HG02588 (cell line): Measurements from ENCODE around the gene AP2A1.
"Not testable (repeated sequence)": the region's sequence is repeated elsewhere in the genome, so short reads cannot be mapped to it uniquely, and the experiment has no call there.

Experiments
- ATAC-seq: cut with Tn5 transposase; IDR thresholded peaks from one replicate; pipeline ENCODE4 v1.9.1; 2021; ENCODE audit warnings: mild to moderate bottlenecking, moderate library complexity; ENCODE audit not compliant: unreplicated experiment

Gene AP2A1

DNA sequence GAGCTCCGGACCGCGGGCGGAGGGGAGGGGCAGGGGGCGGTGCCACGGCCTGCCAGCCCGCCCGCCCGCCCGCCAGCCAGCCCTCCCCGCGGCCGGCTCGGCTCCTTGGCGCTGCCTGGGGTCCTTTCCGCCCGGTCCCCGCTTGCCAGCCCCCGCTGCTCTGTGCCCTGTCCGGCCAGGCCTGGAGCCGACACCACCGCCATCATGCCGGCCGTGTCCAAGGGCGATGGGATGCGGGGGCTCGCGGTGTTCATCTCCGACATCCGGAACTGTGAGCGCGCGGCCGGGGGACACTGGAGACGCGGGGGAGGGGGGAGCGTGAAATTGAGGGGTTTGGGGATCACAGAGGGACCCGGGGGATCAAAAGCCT lies at the start of gene AP2A1:
Gene AP2A1 (plus strand): TSS at position 72 of the 370 bp plus-strand sequence. CDS start 133 bp downstream, at position 205.
- no peak for ATAC-seq

DNA sequence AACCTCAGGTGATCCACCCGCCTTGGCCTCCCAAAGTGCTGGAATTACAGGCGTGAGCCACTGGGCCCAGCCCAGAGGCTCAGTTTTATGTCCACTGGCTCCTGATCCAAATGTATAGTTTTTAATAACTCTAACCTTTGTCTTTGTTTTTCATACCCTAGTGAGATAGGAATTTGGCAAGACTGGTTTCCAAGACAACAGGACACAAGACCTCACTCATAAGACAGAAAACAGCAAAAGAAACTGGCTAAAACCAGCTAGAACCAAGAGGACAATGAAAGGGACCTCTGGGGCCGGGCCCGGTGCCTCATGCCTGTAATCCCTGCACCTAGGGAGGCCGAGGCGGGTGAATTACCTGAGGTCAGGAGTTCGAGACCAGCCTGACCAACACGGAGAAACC lies 48.3 kb upstream of the AP2A1 start:
- no peak for ATAC-seq

DNA sequence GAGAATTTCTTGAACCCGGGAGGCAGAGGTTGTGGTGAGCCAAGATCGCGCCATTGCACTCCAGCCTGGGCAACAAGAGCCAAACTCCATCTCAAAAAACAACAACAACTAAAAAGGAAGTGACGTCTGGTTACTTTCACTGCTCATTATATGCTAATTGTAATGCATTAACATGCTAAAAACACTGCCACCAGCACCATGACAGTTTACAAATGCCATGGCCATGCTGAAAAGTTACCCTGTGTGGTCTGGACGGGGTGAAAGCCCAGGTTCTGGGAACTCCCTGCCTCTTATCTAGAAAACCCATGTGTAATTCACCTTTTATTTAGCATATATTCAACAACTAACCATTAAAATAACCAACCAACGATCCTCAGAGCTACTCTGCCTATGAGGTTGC lies 47.8 kb upstream of the AP2A1 start:
- ATAC-seq, result no peak

DNA sequence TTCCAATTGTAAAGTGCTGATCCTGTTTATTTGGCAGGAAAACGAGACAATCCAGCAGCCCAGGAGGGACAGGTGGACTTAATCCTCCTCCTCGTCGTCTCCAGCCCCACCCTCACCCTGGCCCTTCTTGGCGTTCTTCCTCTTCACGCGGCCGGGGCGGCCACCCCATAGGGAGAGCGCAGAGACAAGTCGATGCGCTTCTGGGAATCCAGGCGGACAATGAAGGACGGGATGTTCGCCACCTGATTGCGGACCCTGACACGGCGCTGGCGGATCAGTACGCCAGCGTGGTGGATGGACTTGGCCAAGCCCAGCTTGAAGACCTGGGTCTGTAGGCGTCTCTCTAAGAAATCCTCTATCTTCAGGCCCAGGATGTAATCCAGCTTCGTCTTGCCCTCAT lies 47.4 kb upstream of the AP2A1 start:
- ATAC-seq, result not testable (repeated sequence)

DNA sequence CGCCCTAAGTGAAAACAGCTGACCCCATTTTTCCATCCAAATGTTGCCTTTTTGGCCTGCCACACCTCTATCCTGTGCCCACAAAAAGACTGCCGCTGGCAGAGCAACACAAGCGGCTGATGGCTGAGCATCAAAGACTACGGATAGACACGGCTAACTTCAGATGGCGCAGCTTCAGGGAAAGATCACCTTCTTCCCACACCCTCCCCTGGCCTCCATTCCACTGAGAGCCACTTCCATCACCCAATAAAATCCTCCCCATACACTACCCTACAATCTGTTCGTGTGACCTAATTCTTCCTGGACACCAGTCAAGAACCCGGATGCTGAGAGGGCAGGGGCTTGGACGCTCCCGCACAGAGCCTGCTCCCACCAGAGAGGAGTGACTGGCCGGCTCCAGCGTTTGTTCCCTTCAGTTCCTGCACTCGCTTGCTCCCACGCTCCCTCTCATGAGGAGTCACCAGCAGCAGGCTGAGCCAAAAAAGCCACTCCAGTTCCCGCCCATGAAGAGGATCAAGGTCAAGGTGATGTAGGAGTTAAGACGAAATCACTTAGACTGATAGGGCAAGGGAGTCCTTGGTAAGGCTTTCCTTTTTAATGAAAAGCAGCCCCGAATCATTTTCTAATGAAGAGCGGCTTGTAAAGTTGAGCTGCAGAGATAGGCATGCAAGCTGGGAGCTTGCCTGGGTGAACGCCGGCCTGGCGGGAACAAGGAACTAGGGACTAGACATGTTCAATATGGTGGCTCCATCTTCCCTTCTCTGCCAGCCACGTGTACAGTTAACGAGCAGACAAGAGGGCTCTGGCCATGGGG lies 39.4 kb upstream of the AP2A1 start:
- no peak for ATAC-seq

DNA sequence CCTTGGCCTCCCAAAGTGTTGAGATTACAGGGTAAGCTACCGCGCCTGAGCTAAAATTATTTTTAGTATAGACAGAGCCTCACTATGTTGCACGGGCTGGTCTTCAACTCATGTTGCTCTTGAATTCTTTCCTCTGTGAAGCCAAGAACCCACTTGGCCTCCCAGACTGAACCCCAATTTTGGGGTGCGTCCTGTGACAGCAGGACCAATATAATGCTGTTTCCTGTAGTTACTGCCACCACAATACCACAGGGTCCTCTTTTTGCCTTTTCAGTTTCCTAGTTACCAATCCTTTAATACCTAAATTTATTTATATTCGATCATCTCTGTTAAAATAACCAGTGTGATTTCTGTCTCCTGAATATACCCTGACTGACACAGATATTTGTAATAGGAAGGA lies 36.6 kb upstream of the AP2A1 start:
- ATAC-seq, result no peak

DNA sequence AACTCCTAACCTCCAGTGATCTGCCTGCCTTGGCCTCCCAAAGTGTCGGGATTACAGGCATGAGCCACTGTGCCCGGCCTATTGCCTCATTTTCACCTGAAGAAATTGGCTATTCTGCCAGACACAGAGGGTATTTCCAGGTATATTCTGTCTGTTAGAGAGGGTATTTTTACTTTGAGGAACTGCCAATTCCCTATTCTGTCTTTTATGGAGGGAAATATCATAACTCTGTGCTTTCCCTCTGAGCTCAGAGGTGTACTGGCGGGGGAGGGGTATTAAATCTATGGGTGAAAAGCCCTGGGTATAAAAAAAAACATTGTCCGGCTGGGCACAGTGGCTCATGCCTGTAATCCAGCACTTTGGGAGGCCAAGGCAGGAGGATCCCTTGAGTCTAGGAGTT lies 28.5 kb upstream of the AP2A1 start:
- ATAC-seq, result no peak

DNA sequence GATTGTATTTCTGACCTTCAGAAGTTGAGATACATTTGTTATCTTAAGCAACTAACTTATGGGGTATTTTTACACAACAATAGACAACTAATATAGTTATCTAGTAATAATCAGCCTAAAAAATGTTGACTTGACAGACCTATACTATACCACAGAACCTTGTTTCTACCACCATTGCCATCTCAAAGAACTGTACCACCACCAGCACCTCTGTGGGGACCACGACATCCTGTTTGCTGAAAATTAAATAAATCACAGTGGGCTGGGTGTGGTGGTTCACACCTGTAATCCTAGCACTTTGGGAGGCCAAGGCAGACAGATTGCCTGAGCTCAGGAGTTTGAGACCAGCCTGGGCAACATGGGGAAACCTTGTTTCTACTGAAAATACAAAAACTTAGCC lies 27.7 kb upstream of the AP2A1 start:
- no peak for ATAC-seq

DNA sequence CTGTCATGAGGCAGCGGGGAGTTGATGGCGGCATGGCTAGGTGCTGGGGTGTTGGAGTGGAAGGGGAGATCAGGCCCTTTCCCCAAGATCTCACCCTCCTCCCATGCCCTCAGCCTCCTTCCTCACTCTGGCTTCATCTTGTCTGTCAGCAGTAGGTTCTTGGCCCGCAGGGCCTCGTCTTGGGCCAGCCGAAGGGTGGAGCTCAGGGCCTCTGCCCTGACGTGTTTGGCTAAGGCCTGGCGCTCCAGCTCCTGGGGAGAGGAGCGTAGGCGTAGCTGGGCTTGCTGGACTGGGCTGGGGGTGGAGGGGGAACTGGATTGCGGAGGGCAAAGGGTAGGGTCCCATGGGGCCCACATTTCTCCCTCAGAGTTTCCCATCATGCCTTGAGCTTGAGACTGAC lies 26.9 kb upstream of the AP2A1 start:
- ATAC-seq, result no peak

DNA sequence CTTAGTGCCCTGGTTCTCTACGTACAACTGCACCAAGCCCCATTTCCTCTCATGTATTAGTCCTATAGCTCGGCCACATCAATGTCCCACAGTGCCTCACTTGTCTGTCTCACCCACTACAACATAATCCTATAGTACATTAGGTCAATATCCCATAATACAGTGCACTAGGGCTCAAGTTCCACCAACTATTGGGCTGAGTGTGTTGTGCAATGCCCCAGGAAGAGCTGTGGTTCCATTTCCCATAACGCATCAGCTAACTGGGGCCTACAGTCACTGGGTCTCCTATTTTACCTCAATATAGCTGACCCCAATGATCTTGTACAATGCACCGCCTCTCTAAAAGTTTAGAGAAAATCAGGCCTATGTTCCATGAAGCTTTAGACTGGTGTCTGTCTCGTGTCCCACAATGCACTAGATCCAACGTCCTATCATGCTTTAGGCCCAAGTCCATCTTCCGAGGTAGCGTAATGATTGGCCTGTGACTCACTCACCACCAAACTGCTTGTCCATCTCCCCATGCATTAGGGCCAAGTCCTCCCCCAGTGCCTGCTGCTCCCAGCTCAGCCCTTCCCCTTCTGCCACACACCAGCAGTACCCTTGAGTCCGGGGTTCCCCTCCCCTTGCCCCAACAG lies 25.5 kb upstream of the AP2A1 start:
- no peak for ATAC-seq

DNA sequence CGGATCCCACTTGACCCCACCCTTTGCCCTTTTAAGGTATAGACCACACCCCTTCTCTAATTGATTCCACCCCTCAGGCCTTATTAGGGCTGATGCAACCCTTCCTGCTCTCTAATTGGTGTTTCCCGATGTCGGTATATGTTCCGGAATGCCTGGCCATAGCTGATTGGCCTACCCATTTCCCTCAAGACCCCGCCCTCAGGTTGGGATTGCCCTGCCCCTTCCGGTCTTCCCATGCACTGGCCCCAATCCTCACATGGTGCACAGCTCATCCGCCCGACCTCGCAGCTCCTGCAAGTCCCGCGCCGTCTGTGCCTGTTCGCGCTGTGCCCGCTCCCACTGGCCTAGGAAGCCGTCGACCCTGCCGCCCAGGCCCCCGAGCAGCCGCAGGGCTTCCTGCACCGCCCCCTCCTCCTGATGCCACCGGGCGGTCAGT lies 21.8 kb upstream of the AP2A1 start:
- no peak for ATAC-seq

DNA sequence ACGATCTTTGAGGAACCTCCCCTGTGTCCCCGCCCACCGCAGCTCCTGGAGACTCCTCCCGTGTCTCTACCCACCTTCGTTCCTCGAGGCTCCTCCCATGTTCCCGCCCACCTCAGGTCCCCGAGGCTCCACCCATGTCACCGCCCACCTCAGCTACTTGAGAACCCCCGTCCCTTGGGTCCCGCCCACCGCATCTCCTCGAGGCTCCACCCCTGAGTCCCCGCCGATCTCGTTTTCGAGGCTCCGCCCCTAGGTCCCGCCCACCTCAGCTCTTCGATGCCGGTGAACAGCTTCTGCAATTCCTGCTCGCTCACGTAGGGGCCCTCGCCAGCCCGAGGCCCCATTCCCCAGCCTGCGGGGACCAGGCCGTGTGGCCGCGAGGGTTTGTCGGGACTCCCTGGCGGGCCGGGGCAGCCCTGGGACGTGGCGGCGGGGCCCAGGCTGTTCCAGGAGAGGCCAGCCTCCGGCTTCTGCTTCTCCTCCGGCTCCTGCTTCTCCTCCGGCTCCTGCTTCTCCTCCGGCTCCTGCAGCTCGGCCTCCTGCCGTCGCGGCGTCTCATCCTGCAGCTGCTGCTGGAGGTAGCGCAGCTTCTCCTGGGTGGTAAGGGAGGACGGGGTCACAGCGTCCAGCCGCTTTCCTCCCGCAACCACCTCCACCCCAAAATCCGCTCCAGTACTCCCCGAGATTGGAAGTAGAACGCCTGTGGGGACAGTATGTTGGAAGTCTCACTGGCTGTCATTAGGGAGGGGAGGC lies 20.4 kb upstream of the AP2A1 start:
- ATAC-seq, result no peak

DNA sequence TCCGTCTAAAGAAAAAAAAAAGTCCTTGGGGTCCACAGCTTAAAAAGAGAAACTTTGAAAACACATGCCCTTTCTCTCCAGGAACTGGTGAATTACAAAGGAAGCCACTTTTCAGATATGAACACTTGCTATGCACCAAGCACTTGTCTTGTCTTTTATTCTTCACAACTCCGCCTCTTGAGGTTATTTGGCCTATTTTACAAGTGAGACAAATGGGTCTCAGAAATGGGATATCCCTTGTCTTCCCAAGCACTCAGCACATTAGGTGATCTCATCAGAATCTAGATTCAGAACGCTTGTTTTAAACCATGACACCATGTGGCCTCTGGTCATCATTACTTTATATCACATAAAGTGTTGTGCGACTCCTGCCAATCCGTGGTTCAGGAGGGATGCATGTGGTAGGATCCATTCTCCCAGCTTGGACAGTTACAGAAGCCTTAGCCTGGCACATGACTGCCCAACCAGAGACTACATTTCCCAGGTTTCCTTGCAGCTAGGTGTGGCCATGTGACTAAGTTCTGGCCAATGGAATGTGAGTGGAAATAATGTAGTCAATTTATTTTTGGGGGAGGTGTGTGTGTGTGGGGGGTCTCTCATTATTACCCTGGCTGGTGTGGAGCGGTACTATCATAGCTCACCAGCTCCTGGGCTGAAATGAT lies 17.6 kb upstream of the AP2A1 start:
- ATAC-seq, result no peak

DNA sequence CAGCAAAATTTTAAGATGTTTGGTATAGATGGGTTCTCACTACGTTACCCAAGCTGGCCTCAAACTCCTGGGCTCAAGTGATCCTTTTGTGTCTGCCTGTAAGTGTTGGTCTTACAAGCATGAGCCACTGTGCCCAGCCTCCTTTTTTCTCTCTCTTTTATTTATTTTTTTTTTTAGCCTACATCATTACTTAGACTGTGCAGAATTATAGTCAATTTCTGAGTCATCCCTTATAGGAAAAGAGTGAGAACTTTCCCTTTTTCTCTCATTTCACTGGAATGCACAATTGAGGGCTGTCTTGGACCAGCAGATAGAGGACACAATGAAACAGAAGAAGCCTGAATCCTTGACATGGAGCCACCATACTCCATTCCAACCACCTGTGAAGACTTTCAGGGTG lies 17.0 kb upstream of the AP2A1 start:
- ATAC-seq, result no peak

DNA sequence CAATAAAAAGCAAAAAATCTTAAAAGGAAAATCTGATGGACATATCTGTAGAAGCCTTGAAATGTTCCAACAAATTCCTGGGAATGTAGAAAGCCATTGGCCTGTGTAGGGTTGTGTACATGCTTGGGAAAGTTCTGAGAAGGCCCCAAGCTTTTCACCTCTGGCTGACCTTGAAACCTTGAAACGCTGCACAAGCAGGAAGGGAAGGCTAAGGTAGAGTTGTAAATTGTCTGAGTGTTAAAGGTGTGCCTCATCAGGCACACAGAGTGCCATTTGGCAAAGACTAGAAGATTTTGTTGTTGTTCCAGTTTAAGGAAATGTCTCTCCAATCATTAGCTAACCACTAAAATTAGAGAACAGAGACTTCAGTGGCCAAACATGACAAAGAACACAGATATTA lies 14.1 kb upstream of the AP2A1 start:
- no peak for ATAC-seq

DNA sequence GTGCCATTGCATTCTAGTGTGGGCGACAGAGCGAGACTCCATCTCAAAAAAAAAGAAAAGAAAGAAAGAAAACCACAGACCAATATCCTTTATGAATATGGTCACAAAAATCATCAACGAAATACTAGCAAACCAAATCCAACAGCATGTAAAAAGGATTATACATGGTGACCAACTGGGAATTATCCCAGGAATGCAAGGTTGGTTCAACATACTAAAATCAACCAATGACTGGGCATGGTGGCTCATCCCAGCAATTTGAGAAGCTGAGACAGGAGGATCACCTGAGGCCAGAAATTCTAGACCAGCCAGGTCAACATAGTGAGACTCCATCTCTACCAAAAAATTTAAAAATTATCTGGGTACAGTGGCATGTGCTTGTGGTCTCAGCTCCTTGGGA lies 10.8 kb upstream of the AP2A1 start:
- ATAC-seq, result no peak

DNA sequence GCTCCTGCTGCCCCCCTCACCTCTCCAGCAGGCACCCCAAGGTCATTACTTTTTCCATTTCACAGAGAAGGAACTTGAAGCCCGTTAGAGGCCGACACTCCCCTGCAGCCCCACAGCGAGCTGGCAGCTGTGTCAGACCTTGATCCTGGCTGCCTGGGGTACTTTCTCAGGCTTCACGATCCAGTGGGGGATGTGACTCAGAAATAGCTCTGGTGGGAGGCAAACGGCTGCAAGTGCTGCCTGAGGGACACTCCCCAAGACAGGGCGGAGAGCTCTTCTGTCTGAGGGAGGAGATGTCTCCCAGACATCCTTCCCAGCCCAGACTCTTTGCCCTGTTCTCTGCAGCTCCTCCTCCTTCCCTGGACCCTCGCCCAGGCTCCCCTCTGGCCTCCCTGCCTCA lies 8.5 kb upstream of the AP2A1 start:
- ATAC-seq, result no peak

DNA sequence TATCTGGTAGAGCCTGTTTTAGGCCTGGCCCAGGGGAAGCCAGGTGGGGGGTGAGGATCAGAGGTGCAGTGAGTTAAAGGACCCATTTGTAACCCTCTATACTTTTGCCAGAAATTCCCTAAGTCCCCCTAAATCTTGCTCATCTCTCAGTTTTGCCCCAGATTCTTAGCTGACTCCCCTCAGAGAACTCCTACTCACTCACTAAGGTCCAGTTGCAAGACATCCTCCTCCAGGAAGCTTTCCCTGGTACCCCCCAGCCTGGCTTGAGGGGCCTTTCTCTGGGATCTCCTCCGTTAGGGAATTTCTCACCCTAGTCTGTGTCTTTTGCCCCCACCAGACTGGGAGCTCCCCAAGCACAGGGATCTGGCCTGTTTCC lies 5.6 kb upstream of the AP2A1 start:
- ATAC-seq, result no peak

DNA sequence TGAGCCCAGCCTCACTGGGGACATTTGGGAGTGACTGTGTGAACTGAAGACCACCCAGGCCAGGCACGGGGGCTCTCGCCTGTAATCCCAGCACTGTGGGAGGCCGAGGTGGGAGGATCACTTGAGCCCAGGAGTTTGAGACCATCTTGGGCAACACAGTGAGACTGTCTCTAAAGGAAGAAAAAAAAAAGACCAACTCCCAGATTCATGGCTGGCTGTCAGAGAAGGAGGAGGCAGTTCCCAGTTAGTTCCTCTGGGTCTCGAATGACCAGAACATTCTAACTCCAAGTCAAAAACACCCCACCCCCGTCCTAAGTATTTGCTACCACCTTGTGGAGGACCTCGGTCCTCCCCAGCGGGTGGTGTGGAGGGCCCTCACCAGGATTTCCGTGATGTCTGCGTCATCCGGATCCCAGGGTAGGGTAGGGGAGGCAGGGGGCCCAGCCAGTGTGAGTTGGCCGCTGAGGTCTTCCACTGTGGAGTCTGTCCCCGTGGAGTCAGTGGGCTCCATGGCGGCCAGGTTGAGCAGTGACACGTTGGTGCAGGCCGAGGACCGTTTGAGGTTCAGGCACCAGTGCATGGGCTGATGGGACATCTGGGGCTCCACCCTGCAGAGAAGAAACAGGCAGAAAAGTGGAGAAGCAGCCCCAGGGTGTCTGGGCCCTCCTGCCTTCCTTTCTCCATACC lies 5.0 kb upstream of the AP2A1 start:
- ATAC-seq, result no peak

DNA sequence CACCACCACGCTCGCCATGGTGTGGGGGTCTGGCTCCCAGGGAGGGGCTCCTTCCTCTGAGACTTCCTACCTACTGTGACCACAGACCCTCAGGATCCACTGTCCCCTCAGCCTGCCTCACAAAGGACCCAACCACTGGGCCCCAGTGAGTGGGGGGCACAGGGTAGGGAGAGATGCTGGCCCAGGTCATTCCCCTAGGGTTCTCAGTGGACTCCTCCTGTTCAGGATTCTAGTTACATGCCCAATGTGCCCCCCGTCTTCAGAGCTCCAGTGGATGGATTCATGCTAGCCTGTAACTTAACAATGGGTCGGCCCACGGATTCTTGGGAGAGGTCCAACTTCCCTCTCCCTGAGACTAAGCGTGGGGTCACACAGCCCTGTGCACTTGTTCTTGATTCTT lies 3.6 kb upstream of the AP2A1 start, which contains the start of gene TSKS:
Gene TSKS (minus strand): TSS at position 77 of the 400 bp plus-strand sequence. CDS start 59 bp downstream, at position 18.
- no peak for ATAC-seq

DNA sequence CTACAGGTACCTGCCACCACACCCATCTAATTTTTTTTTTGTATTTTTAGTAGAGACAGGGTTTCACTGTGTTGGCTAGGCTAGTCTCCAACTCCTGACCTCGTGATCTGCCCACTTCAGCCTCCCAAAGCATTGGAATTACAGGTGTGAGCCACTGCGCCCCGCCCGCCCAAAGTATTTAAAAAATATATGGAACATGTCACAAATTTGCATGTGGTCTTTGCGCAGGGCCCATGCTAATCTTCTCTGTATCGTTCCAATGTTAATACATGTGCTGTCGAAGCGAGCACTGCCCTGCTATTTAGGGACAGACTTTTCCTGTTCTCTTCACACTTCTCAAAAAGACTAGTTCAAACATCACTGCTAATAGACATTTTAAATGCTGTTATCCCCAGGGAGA lies 2.5 kb upstream of the AP2A1 start:
- ATAC-seq, result no peak
